ENCODE measurements around the gene MRM2. TPM values are rescaled to one million over a fixed set of nuclear protein-coding genes. Genes with fewer than 3 reads are reported as not detected.

The MRM2 gene
- total RNA-seq, 1 experiment from 2014 or later: 49.9 TPM

- DNase-seq (ENCODE audit: low read depth, low spot score): no peak
- TF ChIP-seq REST (IDR thresholded peaks at IDR 0.05; ENCODE audit: insufficient read depth in 1 of 2, low read depth in 2 of 2, low read length in 1 of 2) (no peak), SIN3A (IDR thresholded peaks at IDR 0.05; ENCODE audit: borderline replicate concordance, insufficient read depth, low read depth, low read length) (no peak), TCF7L2 (IDR thresholded peaks at IDR 0.05; ENCODE audit: low read depth, low read length) (no peak), POLR2AphosphoS5 (IDR thresholded peaks at IDR 0.05; ENCODE audit: low read depth, low read length) (no peak)
- TF ChIP-seq, protein P1, sequence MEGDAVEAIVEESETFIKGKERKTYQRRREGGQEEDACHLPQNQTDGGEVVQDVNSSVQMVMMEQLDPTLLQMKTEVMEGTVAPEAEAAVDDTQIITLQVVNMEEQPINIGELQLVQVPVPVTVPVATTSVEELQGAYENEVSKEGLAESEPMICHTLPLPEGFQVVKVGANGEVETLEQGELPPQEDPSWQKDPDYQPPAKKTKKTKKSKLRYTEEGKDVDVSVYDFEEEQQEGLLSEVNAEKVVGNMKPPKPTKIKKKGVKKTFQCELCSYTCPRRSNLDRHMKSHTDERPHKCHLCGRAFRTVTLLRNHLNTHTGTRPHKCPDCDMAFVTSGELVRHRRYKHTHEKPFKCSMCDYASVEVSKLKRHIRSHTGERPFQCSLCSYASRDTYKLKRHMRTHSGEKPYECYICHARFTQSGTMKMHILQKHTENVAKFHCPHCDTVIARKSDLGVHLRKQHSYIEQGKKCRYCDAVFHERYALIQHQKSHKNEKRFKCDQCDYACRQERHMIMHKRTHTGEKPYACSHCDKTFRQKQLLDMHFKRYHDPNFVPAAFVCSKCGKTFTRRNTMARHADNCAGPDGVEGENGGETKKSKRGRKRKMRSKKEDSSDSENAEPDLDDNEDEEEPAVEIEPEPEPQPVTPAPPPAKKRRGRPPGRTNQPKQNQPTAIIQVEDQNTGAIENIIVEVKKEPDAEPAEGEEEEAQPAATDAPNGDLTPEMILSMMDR (IDR thresholded peaks at IDR 0.05): no peak
- no TSS peak for BruUV-seq (replicated peaks)
Measured at GRCh38 chr7:2230882-2231281, 11.1 kb downstream of the MRM2 start.

GRCh38 chr7:2230226-2230625 lies 11.8 kb downstream of the MRM2 start:
- intact Hi-C loops (cut with micrococcal nuclease; ENCODE audit: unreplicated experiment): no loop called here
- DNase-seq (ENCODE audit: low read depth, low spot score) (no peak), ATAC-seq (no peak)
- no peak overlapping the region for H3K4me3 ChIP-seq (ENCODE audit: low read depth in 2 of 2, low read length in 2 of 2)
- H3K27ac ChIP-seq (ENCODE audit: low read length): no peak overlapping the region
- TF ChIP-seq SIN3A (IDR thresholded peaks at IDR 0.05; ENCODE audit: borderline replicate concordance, insufficient read depth, low read depth, low read length) (no peak), TCF7L2 (IDR thresholded peaks at IDR 0.05; ENCODE audit: low read depth, low read length) (no peak), REST (IDR thresholded peaks at IDR 0.05; ENCODE audit: insufficient read depth in 1 of 2, low read depth in 2 of 2, low read length in 1 of 2) (no peak), POLR2AphosphoS5 (IDR thresholded peaks at IDR 0.05; ENCODE audit: low read depth, low read length) (no peak)
- TF ChIP-seq, protein P1 (IDR thresholded peaks at IDR 0.05): no peak
- no peaks in the 10 kb centered on the region for H3K9me3 ChIP-seq (ENCODE audit: control insufficient read depth, insufficient read depth, low read depth, low read length)
- H3K36me3 ChIP-seq (ENCODE audit: control insufficient read depth, insufficient read depth, low read length): peaks cover 15% of the 10 kb centered on the region
- POLR2A ChIA-PET: no interaction called here
- in situ Hi-C loops (cut with HindIII; ENCODE audit: low pct_unique_long_range_greater_than_20kb, low sequenced_read_pairs): no loop called here
- BruUV-seq (replicated peaks): no TSS peak
- H3K27me3 ChIP-seq (ENCODE audit: control insufficient read depth, insufficient read depth, low read length): no peaks in the 10 kb centered on the region
- CTCF ChIA-PET: no interaction called here
- H3K4me1 ChIP-seq (ENCODE audit: control insufficient read depth, insufficient read depth, low read length): peaks cover 11% of the 10 kb centered on the region; the same call in 1 of the 2 replicates

More at GRCh38 chr7:2230882-2231281, 11.1 kb downstream of the MRM2 start:
- no peak for ATAC-seq
- in situ Hi-C loops (cut with HindIII; ENCODE audit: low pct_unique_long_range_greater_than_20kb, low sequenced_read_pairs): no loop called here
- Histone ChIP-seq H3K27ac (ENCODE audit: low read length) (no peak overlapping the region), H3K4me3 (ENCODE audit: low read depth in 2 of 2, low read length in 2 of 2) (no peak overlapping the region), H3K27me3 (ENCODE audit: control insufficient read depth, insufficient read depth, low read length) (no peaks in the 10 kb centered on the region), H3K9me3 (ENCODE audit: control insufficient read depth, insufficient read depth, low read depth, low read length) (no peaks in the 10 kb centered on the region), H3K36me3 (ENCODE audit: control insufficient read depth, insufficient read depth, low read length) (peaks cover 14% of the 10 kb centered on the region), H3K4me1 (ENCODE audit: control insufficient read depth, insufficient read depth, low read length) (peaks cover 11% of the 10 kb centered on the region; the same call in 1 of the 2 replicates)
- intact Hi-C loops (cut with micrococcal nuclease; ENCODE audit: unreplicated experiment): no loop called here
- ChIA-PET CTCF (no interaction called here), POLR2A (no interaction called here)
